ENCODE data around the gene ADH1A.

- TF ChIP-seq, protein P1, sequence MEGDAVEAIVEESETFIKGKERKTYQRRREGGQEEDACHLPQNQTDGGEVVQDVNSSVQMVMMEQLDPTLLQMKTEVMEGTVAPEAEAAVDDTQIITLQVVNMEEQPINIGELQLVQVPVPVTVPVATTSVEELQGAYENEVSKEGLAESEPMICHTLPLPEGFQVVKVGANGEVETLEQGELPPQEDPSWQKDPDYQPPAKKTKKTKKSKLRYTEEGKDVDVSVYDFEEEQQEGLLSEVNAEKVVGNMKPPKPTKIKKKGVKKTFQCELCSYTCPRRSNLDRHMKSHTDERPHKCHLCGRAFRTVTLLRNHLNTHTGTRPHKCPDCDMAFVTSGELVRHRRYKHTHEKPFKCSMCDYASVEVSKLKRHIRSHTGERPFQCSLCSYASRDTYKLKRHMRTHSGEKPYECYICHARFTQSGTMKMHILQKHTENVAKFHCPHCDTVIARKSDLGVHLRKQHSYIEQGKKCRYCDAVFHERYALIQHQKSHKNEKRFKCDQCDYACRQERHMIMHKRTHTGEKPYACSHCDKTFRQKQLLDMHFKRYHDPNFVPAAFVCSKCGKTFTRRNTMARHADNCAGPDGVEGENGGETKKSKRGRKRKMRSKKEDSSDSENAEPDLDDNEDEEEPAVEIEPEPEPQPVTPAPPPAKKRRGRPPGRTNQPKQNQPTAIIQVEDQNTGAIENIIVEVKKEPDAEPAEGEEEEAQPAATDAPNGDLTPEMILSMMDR (IDR thresholded peaks at IDR 0.05; ENCODE audit: borderline replicate concordance, extremely low read depth, low read length, poor library complexity, severe bottlenecking), result no peak
- no peak for TF ChIP-seq EZH2 (IDR thresholded peaks at IDR 0.05; ENCODE audit: borderline replicate concordance, low read depth, low read length, severe bottlenecking)
Observed at GRCh38 chr4:99235955-99236354, 54.8 kb downstream of the ADH1A start.

All from DND-41 (cell line).